Testis (tissue), 3 donors: ENCODE measurements around the gene ATP11A. TPM values are rescaled to one million over a fixed set of nuclear protein-coding genes. Genes with fewer than 3 reads are reported as not detected.
A peak's percentile ranks its signal among the peaks of the same experiment; 100 is the strongest.

Experiments used
- DNase-seq: peaks from one replicate; pipeline ENCODE4 v3.0.0-alpha.2; 2019
- H3K27ac ChIP-seq, 2 donors: fragments of 200-600 bp; sonication (generic); one replicate each; pipeline ENCODE4 v1.5.1; 2019
- H3K27me3 ChIP-seq: fragments of 200-600 bp; sonication (generic); one replicate; pipeline ENCODE4 v1.5.1; 2019
- H3K36me3 ChIP-seq: fragments of 200-600 bp; sonication (generic); one replicate; pipeline ENCODE4 v1.5.1; 2017; ENCODE audit warnings: low read depth; ENCODE audit errors: missing control alignments
- H3K4me1 ChIP-seq: fragments of 200-600 bp; sonication (generic); one replicate; pipeline ENCODE4 v1.5.1; 2019
- H3K4me3 ChIP-seq, 2 donors: fragments of 200-600 bp; sonication (generic); one replicate each; pipeline ENCODE4 v1.5.1; 2017 to 2019
- H3K9me3 ChIP-seq: fragments of 200-600 bp; sonication (generic); one replicate; pipeline ENCODE4 v1.5.1; 2017
- CTCF ChIP-seq, 3 experiments: fragments of 450-650 bp in 2 of 3; fragments of 200-600 bp in 1 of 3; sonication (generic) in 1 of 3; IDR thresholded peaks; one replicate each; pipeline ENCODE4 v1.5.1; 2016 to 2019; ENCODE audit warnings: antibody characterized with exemption in 3 of 3, mild to moderate bottlenecking in 2 of 3, moderate library complexity in 1 of 3
- POLR2A ChIP-seq: fragments of 450-650 bp; IDR thresholded peaks from one replicate; pipeline ENCODE4 v1.6.1; 2017; ENCODE audit warnings: antibody characterized with exemption, mild to moderate bottlenecking, moderate library complexity
- WGBS, 2 donors: methylation state at CpG; one replicate each; pipeline ENCODE4 v1.1.5; 2018; 5-methylcytosine and 5-hydroxymethylcytosine counted together
- intact Hi-C: fragments of 100-400 bp; cut with DNase I; formaldehyde crosslinking; loops from one replicate; pipeline ENCODE4 v1.15.1; 2023; ENCODE audit warnings: low total_unique reads
- polyA plus RNA-seq: library from polyadenylated mRNA; stranded (reverse); fragments of 350-450 nt; fragmentation: Illumina TruSeq; extraction: RNeasy Lipid Tissue Mini Kit (QIAGEN cat#74804); gene quantifications from one replicate; pipeline ENCODE4 v1.2.3, GENCODE V29; 2014; ENCODE audit warnings: low read depth, low replicate concordance; ENCODE audit not compliant: insufficient read depth
- total RNA-seq, 2 donors: library from RNA; depleted of rRNA; stranded (reverse); fragments of >200 nt; gene quantifications; one replicate each; pipeline ENCODE4 v1.2.3, GENCODE V29; 2016

Gene ATP11A
- total and polyA plus RNA-seq, 3 donors from 2014 or later, result 34.4 to 122 (median 112) TPM

GRCh38 chr13:112731667-112732616 is 42.1 kb downstream of the ATP11A start:
- H3K4me3 ChIP-seq, result no peak overlapping the region
- intact Hi-C loops, result no loop called here
- H3K9me3 ChIP-seq, result no peaks in the 10 kb centered on the region
- H3K36me3 ChIP-seq, result no peaks in the 10 kb centered on the region
- H3K27me3 ChIP-seq, result no peaks in the 10 kb centered on the region
- no peak for TF ChIP-seq POLR2A
- TF ChIP-seq CTCF (IDR thresholded peaks at IDR 0.05), result no peak
- DNase-seq, result no peak
- peaks cover 13% of the 10 kb centered on the region for H3K4me1 ChIP-seq
- WGBS, 2 donors, result 92 to 93% methylated on average over 20 of the region's 20 CpGs
- peak overlapping the region in 1 of 2 donors; percentile 27 for H3K27ac ChIP-seq

GRCh38 chr13:112732679-112733078 is 42.8 kb downstream of the ATP11A start:
- TF ChIP-seq CTCF (IDR thresholded peaks at IDR 0.05), result no peak
- TF ChIP-seq POLR2A, result no peak
- peaks cover 13% of the 10 kb centered on the region for H3K4me1 ChIP-seq
- intact Hi-C loops, result no loop called here
- WGBS, 2 donors, result 93 to 94% methylated on average over 10 of the region's 10 CpGs
- DNase-seq, result no peak
- H3K9me3 ChIP-seq, result no peaks in the 10 kb centered on the region
- no peaks in the 10 kb centered on the region for H3K27me3 ChIP-seq
- no peak overlapping the region for H3K4me3 ChIP-seq
- no peaks in the 10 kb centered on the region for H3K36me3 ChIP-seq
- no peak overlapping the region for H3K27ac ChIP-seq

GRCh38 chr13:112733112-112733511 is 43.3 kb downstream of the ATP11A start:
- Histone ChIP-seq H3K36me3 (no peaks in the 10 kb centered on the region), H3K4me3 (no peak overlapping the region), H3K4me1 (peaks cover 13% of the 10 kb centered on the region), H3K27me3 (no peaks in the 10 kb centered on the region), H3K27ac (no peak overlapping the region), H3K9me3 (no peaks in the 10 kb centered on the region)
- no peak for TF ChIP-seq CTCF (IDR thresholded peaks at IDR 0.05)
- TF ChIP-seq POLR2A, result no peak
- no peak for DNase-seq
- intact Hi-C loops, result no loop called here
- 93% methylated on average over 6 of the region's 6 CpGs for WGBS, 2 donors

GRCh38 chr13:112733661-112734379 is 44.0 kb downstream of the ATP11A start:
- no peak for TF ChIP-seq POLR2A
- TF ChIP-seq CTCF (IDR thresholded peaks at IDR 0.05), result no peak
- Histone ChIP-seq H3K27me3 (no peaks in the 10 kb centered on the region), H3K4me3 (no peak overlapping the region), H3K36me3 (no peaks in the 10 kb centered on the region), H3K27ac (no peak overlapping the region), H3K4me1 (peaks cover 13% of the 10 kb centered on the region), H3K9me3 (no peaks in the 10 kb centered on the region)
- no peak for DNase-seq
- intact Hi-C loops, result no loop called here
- WGBS, 2 donors, result 55 to 60% methylated on average over 7 of the region's 7 CpGs
